ENCODE data around the gene CHCT1. TPM values are rescaled to one million over a fixed set of nuclear protein-coding genes. Genes with fewer than 3 reads are reported as not detected.

CHCT1 gene
- total and polyA plus RNA-seq, 8 donors, result 0.45 TPM; not detected in 7

GRCh38 chr17:60390186-60390585 is 32.1 kb upstream of the CHCT1 start:
- ATAC-seq, result no peak
- no peak for TF ChIP-seq CTCF (IDR thresholded peaks at IDR 0.05)
- DNase-seq, result no peak
- Histone ChIP-seq H3K36me3 (no peaks in the 10 kb centered on the region), H3K9me3 (no peaks in the 10 kb centered on the region), H3K27ac (peak overlapping the region; percentile 97 to 98), H3K4me3 (peak overlapping the region; percentile 77 to 91), H3K4me1 (peaks cover 18 to 82% of the 10 kb centered on the region in 2 donors), H3K27me3 (no peaks in the 10 kb centered on the region)
- intact Hi-C loops (cut with DNase I), result no loop called here

- peak; percentile 10 for ATAC-seq
- peaks cover 12 to 82% of the 10 kb centered on the region in 2 donors for H3K4me1 ChIP-seq
These were observed 31.3 kb upstream of the CHCT1 start for GRCh38 chr17:60390925-60391470.

GRCh38 chr17:60391471-60392041 is 30.7 kb upstream of the CHCT1 start:
- H3K36me3 ChIP-seq, result no peaks in the 10 kb centered on the region
- H3K9me3 ChIP-seq, result no peaks in the 10 kb centered on the region
- H3K27ac ChIP-seq, result peak overlapping the region; percentile 97 to 98
- peaks cover 9 to 82% of the 10 kb centered on the region in 2 donors for H3K4me1 ChIP-seq
- no peaks in the 10 kb centered on the region for H3K27me3 ChIP-seq
- DNase-seq, result no peak
- no peak for TF ChIP-seq CTCF (IDR thresholded peaks at IDR 0.05)
- peak overlapping the region; percentile 77 to 91 for H3K4me3 ChIP-seq
- intact Hi-C loops (cut with DNase I), result no loop called here
- ATAC-seq, result peak; percentile 62

More at GRCh38 chr17:60390925-60391470, 31.3 kb upstream of the CHCT1 start:
- no peaks in the 10 kb centered on the region for H3K36me3 ChIP-seq
- DNase-seq, result peak in 3 of 4 donors; percentile 25 to 39 (median 31)
- peak overlapping the region; percentile 97 to 98 for H3K27ac ChIP-seq
- no peak for TF ChIP-seq CTCF (IDR thresholded peaks at IDR 0.05)
- H3K9me3 ChIP-seq, result no peaks in the 10 kb centered on the region
- no peaks in the 10 kb centered on the region for H3K27me3 ChIP-seq
- intact Hi-C loops (cut with DNase I), result no loop called here
- peak overlapping the region; percentile 77 to 91 for H3K4me3 ChIP-seq

- ATAC-seq, result peak; percentile 92
- intact Hi-C loops (cut with DNase I), result no loop called here
- H3K27ac ChIP-seq, result peak within 1 kb of the TSS; percentile 97 to 98
- no peaks in the 10 kb centered on the region for H3K27me3 ChIP-seq
- peak in 1 of 2 donors; percentile 44 for TF ChIP-seq CTCF (IDR thresholded peaks at IDR 0.05)
- H3K9me3 ChIP-seq, result no peaks in the 10 kb centered on the region
- H3K4me1 ChIP-seq, result peaks cover 7 to 82% of the 10 kb centered on the region in 2 donors
- no peaks in the 10 kb centered on the region for H3K36me3 ChIP-seq
- H3K4me3 ChIP-seq, result peak within 1 kb of the TSS; percentile 77 to 91
- peak; percentile 98 to 100 (median 99) for DNase-seq
These were observed 30.0 kb upstream of the CHCT1 start, which contains the start of gene USP32 for GRCh38 chr17:60392042-60392844. Gene USP32, minus strand, starts transcription at chr17:60392133. Its CDS starts 194 bp downstream, at chr17:60391939.

Measured in left lung (tissue), 10 donors.